Hematopoietic multipotent progenitor cell treated with erythropoietin and hydrocortisone succinate and interleukin-3 and kit ligand, for 15 days (in vitro differentiated cells): ENCODE data around the gene SYNE3.
A peak's percentile ranks its signal among the peaks of the same experiment; 100 is the strongest.

Source experiments
- DNase-seq: peaks from one replicate; pipeline ENCODE4 v3.0.0-alpha.2; 2015; ENCODE audit warnings: low spot score

Gene SYNE3, protein sequence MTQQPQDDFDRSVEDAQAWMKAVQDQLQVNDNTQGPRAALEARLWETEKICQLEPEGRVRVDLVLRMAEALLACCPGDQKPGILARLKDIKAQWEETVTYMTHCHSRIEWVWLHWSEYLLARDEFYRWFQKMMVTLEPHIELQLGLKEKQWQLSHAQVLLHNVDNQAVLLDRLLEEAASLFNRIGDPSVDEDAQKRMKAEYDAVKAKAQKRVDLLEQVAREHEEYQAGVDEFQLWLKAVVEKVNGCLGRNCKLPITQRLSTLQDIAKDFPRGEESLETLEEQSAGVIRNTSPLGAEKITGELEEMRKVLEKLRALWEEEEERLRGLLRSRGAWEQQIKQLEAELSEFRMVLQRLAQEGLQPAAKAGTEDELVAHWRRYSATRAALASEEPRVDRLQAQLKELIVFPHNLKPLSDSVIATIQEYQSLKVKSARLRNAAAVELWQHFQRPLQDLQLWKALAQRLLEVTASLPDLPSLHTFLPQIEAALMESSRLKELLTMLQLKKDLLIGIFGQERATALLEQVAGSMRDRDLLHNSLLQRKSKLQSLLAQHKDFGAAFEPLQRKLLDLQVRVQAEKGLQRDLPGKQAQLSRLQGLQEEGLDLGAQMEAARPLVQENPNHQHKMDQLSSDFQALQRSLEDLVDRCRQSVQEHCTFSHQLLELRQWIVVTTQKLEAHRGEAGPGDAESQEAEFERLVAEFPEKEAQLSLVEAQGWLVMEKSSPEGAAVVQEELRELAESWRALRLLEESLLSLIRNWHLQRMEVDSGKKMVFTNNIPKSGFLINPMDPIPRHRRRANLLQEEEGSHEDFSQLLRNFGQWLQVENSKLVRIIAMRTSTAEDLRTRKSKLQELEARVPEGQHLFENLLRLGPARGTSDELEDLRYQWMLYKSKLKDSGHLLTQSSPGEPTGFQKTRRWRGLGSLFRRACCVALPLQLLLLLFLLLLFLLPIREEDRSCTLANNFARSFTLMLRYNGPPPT

DNA sequence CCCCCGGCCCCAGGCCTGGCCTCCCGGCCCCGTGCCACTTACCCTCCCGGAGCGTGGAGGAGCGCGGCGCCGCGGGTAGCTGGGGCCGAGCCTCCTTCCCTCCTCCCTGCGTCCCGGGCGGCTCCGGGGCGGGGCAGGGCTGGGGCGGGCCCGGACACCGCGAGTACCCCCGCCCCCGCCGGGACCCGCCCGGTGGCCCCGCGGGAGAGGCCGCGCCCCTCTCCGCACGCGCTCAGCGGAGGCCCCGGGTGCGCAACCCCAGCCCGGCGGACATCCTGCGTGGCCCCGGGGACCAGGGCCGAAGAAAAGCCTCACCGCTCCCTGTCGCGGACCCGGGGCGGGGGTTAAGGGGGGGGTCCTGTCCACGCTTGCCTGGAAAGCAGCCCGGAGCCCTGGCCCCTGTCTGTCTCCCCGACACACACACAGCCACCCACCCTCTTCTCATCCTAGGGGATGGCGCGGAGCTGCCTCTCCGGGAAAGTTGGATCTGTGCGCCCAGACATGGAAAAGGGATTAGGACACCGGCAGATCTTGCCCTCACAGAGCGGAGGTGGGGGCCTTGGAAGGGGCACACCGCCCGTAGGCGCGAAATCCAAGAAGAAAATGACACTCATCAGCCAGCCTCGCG lies at the start of gene SYNE3:
Gene SYNE3, minus strand, starts transcription at position 97 of the 628 bp plus-strand sequence. CDS start 40,829 bp downstream, outside the sequence.
- peak; percentile 79 for DNase-seq

DNA sequence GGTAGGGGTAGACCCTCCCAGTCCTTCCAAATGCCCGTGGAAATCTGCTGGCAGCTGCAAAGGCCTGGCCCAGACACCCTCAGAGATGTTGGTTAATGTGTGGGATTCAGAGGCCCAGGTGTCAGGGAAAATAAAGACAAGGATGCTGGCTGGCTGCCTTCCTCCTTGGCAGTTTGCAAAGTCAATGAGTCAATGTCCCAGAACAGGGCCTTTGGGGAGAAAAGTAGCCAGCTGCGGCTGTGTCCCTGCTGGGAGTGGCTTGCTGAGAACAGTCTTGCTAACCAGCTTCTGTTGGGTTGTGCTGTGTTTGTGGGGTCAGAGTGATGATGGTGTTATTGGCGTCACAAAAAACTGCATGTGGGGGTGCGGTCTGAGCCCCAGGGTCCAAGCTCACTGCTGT lies 47.6 kb upstream of the SYNE3 start:
- no peak for DNase-seq

DNA sequence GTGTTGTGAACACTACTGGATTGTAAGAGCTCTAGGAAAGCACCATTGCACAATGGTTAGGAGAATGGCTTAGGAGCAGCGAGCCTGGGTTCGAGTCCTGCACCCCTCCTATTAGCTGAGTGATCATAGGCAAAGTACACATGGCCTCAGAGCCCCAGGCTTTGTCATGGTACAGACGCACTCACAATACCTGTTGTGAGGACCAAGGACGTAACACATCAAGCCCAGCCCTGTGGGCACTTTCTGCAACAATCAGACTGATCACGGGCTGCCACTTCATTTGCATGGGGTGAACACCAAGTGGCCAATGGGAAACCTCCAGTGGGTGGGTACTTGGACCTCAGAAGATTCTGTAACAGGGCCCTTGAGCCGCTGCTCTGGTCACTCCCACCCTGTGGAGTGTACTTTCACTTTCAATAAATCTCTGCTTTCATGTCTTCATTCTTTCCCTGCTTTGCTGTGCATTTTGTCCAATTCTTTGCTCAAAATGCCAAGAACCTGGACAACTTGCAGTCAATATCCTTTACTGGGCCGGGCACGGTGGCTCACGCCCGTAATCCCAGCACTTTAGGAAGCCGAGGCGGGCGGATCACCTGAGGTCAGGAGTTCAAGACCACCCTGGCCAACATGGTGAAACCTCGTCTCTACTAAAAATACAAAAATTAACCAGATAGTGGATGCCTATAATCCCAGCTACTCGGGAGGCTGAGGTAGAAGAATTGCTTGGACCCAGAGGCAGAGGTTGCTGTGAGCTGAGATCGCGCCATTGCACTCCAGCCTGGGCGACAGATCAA lies 46.6 kb upstream of the SYNE3 start:
- DNase-seq = no peak

DNA sequence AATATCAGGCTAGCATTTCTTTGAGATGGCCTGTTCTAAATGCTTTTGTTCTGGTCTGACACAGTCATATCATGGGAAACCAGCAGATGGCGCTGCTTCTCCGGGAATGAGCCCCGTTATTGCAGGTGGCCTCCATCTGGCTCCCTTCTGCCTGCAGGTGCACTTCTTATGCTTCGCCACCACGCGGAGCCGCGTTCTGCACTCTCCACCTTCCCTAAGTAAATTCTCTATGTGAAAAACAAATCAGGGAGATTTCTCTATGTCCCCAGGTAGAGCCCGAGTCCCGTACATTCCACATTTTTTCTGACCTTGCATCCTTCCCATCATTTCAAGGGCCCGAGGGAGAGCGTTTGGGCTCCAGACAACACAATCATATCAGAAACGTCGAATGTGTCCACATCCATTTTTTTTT lies 44.6 kb upstream of the SYNE3 start:
- DNase-seq = peak; percentile 91

DNA sequence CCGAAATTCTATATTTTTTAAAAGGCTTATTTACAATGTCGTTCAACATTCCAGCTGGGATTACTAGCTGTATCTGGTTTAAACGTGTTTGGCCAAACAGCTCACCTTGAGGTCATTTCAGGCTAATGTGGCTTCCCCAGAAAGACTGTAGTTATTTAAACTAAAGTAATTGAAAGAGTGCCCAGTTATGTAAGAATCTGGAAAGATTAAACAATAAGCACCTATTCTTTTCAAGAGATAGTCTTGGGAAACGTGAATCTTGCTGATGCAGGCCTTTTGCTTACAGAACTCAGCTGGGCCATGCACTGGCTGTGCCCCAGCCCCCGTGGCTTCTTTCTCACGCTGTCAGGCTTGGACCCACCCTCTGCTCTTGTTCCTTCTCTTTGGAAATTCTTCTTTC lies 42.8 kb upstream of the SYNE3 start:
- no peak for DNase-seq

DNA sequence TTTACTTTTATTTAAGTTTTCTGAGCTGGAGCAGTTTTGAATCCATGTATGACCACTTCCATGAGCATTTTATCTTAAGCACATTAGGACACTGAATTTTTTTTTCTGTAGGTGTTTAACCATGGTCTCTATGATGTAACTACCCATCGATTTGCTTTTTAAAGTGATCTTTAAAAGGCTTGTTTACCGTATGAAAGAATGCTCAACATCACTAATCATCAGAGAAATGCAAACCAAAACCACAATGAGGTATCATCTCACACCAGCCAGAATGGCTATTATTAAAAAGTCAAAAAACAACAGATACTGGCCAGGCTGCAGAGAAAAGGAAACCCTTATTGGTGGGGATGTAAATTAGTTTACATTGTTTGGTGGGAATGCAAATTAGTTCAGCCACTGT lies 41.4 kb upstream of the SYNE3 start:
- no peak for DNase-seq

DNA sequence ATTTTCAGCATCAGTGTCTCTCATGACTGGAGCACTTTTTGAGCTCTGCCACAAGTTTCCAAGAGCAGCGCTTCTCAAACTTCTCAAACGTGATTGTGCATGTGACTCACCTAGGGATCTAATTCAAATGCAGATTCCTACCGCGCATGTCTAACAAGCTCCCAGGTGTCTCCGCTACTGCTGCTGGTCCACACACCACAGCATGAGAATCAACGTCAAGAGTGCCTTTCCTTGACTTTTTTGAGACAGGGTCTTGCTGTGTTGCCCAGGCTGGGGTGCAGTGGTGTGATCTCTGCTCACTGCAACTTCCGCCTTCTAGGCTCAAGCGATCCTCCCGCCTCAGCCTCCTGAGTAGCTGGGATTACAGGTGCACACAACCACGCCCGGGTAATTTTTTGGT lies 40.8 kb upstream of the SYNE3 start:
- no peak for DNase-seq

DNA sequence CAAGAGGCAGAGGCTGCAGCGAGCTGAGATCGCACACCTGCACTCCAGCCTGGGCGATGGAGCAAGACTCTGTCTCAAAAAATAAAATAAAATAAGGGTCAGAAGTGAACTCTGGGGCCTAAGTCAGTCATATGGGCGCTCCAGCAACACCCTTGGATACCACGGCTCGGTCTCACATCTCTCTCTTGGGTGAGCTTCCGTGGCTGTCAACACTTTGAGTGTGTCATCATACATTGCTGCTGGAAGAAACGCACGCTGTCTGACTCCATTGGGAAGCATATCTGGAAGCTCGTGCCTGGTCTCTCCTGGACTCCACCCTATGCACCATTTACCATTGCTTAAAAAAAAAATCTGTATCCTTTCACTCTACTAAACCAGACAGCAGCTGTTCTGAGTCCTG lies 38.6 kb upstream of the SYNE3 start:
- no peak for DNase-seq

DNA sequence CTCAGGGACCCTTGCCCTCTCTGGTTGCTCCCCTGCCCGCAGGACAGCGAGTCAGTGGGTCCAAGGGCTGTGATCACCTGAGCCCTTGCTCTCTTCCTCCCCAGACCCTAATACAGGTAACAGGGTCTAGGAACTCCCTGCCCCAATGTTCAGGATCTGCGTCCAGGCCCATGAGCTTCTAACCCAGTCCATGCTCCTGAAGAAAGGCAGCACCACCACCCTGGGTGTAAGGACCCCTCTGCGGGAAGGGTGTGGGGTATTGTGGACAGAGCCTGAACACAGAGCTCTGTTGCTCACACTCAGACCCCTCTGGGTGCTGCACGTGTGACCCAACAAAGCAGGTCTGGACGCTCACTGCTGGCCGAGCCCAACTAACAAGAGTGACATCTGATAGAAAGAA lies 36.7 kb upstream of the SYNE3 start:
- no peak for DNase-seq

DNA sequence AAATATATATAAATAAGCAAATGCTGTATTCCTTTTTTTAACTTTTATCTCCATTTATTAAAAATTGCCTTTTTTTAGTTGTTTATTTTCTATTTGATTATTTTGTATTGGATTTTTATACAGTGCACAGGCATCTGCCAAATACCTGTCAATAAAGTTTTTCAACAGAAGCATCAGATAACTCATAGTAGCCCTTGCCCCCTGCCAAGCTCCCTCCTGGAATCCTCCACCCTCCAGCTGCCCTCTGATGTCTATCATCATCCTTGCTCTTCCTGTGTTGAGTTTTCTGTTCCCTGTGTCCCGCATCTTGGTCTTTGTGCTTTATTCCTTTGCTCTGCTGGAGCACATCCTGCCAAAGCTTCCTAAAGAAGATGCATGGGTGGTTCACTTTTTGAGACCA lies 35.0 kb upstream of the SYNE3 start:
- no peak for DNase-seq

DNA sequence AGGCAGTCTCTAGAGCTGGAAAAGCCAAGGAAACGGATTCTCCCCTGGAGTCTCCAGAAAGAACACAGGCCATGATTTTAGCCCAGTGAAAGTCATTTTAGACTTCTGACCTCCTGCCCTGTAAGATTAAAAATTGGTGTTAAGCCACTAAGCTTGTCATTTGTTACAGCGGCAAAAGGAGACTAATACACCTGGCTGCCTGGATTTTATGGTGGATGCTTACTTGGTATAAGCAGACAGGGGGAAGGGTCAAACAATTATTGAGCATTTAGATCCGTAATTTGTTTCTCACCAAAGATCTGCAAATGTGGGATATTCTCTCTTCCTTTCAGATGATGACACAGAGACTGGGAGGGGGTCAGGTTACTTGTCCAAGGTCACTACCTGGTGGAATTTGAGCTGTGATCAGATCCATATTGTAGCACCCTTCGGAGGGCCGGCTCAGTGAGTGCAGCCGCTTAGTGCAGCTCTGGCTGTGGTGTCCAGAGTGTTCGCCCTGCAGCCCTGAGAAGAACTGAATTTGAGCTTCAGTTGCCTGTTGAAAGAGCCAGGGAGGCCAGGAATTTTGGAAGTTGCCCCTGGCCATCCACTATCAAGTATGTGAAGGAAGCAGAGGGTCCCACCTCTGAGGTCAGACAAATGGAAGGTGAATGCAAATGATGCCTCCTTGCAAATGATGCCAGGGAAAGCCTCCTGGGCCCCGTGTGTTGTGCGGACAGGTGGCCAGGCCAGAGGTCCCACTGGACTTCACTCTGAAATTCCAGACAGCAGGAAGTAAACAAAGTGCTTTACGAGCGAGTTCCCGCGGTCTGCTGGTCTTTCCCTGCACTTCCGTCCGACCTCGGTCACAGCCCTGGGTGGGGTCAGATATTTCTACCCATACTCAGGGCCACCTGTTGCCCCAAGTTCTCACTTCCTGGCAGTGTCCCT lies 33.5 kb upstream of the SYNE3 start:
- DNase-seq = no peak

DNA sequence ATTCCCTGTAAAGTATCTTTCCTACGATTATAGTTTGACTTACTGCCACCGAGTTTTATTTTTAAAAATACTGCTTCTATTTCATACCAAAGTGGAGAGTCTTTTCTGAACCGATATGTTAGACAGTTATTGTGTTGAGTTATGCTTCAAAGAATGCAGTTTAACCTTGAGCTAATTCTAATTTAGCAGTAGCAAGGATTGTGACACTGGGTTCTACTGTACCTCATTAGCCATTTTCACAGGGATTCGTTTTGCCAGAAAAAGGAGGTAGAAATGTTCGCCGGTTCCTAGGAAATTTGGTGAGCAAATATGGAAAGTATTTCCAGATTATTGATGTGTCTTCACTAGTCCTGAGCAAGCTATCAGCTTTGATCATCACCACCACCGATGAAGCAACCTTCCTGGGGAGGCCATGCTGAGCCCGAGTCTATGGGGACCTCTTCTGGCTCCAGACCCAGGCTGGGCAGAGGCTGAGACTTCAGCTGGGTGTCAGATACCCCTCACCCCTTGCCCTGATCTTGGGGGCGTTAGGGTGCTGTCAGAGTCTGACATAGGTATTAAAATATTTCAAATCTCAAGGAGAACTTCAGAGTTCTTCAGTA lies 32.0 kb upstream of the SYNE3 start:
- no peak for DNase-seq

DNA sequence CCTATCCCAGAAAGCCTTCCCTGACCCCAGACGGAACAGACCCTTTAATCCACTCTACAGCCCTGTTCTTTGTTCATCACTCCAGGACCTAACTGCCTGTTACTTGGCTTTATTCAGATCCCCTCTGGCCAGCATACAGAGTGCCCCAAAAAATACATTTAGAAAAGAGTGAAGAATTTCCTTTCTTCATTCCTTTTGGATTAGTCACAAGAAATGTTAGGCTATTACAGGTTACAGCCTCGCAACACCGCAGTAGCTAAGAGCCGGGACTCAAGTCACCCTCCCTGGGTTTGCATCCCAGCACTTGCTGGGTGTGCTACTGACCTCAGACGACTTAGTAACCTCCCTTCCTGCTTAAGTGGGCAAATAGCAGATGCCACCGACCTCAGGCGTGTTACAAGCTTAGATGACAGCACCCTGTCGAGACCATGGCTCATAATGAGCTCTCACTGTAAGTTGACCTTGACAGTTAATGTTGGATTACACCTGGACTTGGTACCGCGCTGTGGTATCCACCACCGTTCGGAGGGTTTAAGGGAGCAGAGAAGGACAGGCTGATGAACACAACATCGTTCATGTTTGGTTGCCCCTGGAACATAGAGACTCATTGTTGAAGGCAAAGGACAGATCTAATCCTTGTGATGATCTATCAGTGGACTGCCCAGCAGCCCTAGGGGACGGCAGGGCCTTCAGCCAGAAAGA lies 31.3 kb upstream of the SYNE3 start:
- no peak for DNase-seq

DNA sequence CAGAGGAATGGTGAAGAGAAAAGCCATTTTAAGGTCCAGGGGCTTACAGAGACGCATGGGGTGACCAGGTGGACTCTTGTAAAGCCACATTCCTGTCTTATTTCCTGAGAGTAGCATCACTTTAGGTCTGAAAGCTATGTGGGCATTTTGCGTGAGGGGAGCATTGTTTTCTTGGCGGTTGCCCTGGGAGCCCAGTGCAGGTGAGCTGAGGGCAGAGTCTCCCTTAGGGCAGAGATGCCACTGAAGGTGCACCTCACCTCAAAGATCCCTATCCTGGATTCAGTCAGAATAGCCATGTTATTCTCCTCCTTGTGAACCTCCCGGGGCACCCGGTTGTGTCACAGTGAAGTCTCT lies 30.8 kb upstream of the SYNE3 start:
- no peak for DNase-seq

DNA sequence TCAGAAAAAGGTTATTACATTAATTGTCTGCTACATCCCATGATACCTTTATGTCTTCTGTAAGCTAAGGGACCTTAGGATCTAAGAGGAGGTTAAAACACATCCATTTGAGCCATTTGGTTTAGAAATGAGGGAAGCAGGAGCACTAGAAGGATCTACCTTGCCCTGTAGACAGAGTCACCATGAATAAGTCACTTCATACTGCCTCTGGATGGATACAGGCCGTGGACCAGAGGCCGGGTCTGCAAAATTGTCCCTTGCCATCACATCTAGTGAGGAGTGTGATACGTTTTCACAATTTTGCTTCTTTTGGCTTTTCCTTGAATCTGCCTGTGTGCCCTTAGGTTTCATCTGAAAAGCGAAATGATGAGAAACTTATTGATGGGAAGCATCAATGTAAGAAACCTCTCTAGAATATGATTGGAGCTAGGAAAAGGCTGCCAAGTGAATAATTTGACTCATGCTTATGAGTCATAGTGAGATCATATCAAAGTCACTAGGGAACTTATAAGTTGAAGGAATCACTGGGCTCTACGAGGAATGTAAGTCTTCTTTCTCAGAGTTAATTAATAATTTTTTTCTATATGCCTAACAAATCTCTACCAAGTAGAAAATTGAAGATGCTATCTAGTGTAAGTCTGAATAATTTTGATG lies 29.2 kb upstream of the SYNE3 start:
- peak; percentile 88 for DNase-seq

DNA sequence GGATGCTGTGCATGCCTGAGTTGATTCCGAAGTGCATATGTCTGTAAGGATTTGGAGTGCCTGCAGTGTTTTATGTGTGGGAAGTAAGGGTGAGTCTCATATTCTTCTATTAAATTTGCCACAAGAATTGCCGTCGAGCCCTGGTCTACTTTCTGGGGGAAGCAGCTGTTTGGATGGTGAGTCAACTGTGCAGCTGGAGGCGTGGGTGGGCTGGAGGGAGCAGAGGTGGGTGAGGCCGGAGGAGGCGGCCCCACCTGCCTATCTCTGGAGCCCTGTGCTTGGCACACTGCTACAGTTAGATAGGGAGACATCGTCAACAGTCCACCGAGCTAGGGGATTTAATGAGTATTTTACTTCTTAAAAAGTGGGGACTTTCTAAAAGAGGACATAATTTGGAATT lies 28.1 kb upstream of the SYNE3 start:
- DNase-seq = peak; percentile 95

DNA sequence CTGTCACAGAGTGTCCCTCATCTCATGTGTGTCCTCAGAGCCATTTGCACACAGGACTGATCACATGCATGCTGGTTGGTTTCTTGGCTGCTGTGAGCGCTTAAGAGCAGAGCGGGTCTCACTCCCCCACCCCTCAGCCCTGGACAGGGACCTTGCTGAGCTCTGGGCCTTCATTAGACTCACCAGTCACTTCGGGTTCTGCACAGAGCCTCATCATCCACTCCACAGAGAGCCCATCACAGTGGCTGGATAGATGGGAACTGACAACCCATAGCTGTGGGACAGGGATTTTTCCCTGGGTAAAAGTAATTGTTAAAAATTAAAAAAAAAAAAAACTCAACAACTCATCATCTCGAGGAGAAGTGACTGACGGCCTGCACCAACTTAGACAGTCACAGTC lies 26.6 kb upstream of the SYNE3 start:
- no peak for DNase-seq

DNA sequence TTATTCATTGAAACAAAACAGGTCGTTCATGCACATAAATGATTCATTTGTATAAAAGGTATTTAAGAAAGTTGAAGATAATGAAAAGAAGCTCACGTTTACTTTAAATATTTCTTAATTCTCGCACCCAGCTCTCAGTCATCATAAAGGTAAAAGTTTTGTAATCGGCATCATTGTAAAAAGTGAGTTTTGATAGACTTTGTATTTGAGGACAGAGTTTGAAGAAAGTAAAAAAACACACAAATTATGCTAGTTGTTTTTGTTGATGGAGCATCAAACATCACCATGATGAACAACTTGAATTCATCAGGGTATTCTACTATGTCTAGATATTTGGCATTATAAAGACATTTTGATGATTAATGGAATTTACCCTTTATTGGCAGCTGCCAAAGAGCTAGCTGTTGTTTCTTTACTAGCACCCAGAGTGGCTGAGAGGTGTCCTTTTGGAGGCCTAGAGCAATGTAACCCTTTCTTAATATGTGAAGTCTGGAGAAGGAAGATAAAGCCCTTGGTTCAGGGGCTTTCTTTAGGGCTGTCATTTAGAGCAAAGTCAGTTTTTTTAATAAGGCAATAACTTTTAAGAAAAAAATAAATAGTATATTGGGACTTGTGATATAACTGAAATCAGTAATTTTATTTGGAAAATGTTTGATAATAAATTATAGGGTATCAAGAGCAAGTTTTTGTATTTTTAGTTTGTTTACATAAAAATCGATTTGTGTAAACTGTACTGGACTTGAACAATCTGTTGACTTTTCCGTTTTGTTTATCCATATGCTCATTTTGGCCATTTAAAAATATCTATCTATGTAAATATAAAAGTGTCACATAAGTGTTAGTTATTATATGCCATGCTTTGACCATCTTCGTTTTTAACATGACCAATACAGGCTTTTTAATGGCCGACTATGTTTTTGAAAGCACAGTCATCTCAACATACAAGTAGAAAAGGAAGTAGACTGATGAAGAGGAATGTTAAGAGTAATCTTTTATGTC lies 25.8 kb upstream of the SYNE3 start:
- peak; percentile 85 for DNase-seq
